Measurements from ENCODE around the gene SDR42E2.

DNA sequence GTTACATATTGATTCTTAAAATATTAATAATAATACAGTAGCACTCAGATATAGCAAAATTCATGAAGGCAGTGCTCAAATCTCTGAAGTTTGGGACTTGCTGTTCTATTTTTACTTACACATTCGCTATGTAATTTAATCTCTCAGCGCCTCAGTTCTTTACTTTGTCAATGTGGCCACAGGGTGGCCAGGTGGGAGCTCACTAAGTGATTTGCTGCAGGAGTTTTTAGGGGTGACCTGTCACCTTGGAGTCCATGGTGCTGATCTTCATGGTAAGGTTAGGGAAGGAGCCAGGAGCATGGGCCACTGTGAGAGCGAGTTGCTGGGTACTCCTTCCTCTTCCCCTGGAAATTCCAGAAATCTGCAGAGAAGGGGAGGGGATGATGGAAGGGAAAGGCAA is 41.9 kb upstream of the SDR42E2 start:
- TF ChIP-seq POLR2AphosphoS5 (IDR thresholded peaks at IDR 0.05; ENCODE audit: low read depth, low read length), result no peak
- no peak for TF ChIP-seq TAF1 (IDR thresholded peaks at IDR 0.05; ENCODE audit: borderline replicate concordance, insufficient read depth, low read length)
- no peak for TF ChIP-seq SIN3A (IDR thresholded peaks at IDR 0.05; ENCODE audit: borderline replicate concordance, insufficient read depth, low read length)

Measured in PFSK-1 (cell line).